Neuronal stem cell (in vitro differentiated cells): Measurements from ENCODE around the gene RSAD1.

Source experiments
- DNase-seq: peaks from one replicate; pipeline ENCODE4 v3.0.0-alpha.2; 2013; ENCODE audit warnings: low spot score
- H2AFZ ChIP-seq: one replicate; pipeline ENCODE4 v1.6.1; 2013; ENCODE audit warnings: mild to moderate bottlenecking, low read length, inconsistent platforms
- H2AK5ac ChIP-seq: 2 replicates; pipeline ENCODE4 v1.6.1; 2013; ENCODE audit warnings: low read depth, mild to moderate bottlenecking, inconsistent platforms, low read length, moderate library complexity, mixed read lengths
- H2BK120ac ChIP-seq: 2 replicates; pipeline ENCODE4 v1.6.1; 2013; ENCODE audit warnings: low read depth, mild to moderate bottlenecking, inconsistent platforms, low read length, moderate library complexity, mixed read lengths
- H2BK12ac ChIP-seq: one replicate; pipeline ENCODE4 v1.6.1; 2013; ENCODE audit warnings: low read length, inconsistent platforms
- H2BK15ac ChIP-seq: 2 replicates; pipeline ENCODE4 v1.6.1; 2013; ENCODE audit warnings: mild to moderate bottlenecking, low read length, inconsistent platforms, mixed read lengths
- H2BK5ac ChIP-seq: one replicate; pipeline ENCODE4 v1.6.1; 2013; ENCODE audit warnings: inconsistent platforms, mild to moderate bottlenecking, low read length, moderate library complexity
- H3K14ac ChIP-seq: one replicate; pipeline ENCODE4 v1.6.1; 2013; ENCODE audit warnings: low read length, inconsistent platforms
- H3K18ac ChIP-seq: 2 replicates; pipeline ENCODE4 v1.6.1; 2013; ENCODE audit warnings: low read length, inconsistent platforms
- H3K23ac ChIP-seq: 2 replicates; pipeline ENCODE4 v1.6.1; 2013; ENCODE audit warnings: low read depth, mild to moderate bottlenecking, mixed read lengths, low read length, inconsistent platforms; ENCODE audit not compliant: poor library complexity
- H3K27ac ChIP-seq: replicated peaks from 3 replicates; pipeline ENCODE4 v1.5.1; 2013; ENCODE audit warnings: low read length, inconsistent platforms
- H3K27me3 ChIP-seq, 3 experiments: 2 replicates each; pipeline ENCODE4 v1.6.1; 2013; ENCODE audit warnings: low read length in 3 of 3, mild to moderate bottlenecking in 2 of 3, inconsistent platforms in 1 of 3, low read depth in 1 of 3, mixed read lengths in 1 of 3, moderate library complexity in 1 of 3; ENCODE audit not compliant: control insufficient read depth in 3 of 3, insufficient read depth in 3 of 3
- H3K36me3 ChIP-seq, 2 donors: replicated peaks in 1 of 2; 2 replicates each; pipeline ENCODE4 v1.6.1; 2013; ENCODE audit warnings: low read length in 2 of 2; ENCODE audit not compliant: control insufficient read depth in 2 of 2, insufficient read depth in 2 of 2
- H3K4ac ChIP-seq: 2 replicates; pipeline ENCODE4 v1.6.1; 2013; ENCODE audit warnings: inconsistent platforms, mild to moderate bottlenecking, low read length, moderate library complexity
- H3K4me1 ChIP-seq, 2 donors: 1 replicate in 1 of 2; 2 replicates in 1 of 2; pipeline ENCODE4 v1.6.1; 2013; ENCODE audit warnings: low read length in 2 of 2, low read depth in 1 of 2; ENCODE audit not compliant: control insufficient read depth in 2 of 2, insufficient read depth in 1 of 2
- H3K4me2 ChIP-seq: one replicate; pipeline ENCODE4 v1.6.1; 2013; ENCODE audit warnings: mild to moderate bottlenecking, low read length, inconsistent platforms; ENCODE audit not compliant: insufficient read depth, poor library complexity, severe bottlenecking
- H3K4me3 ChIP-seq, 2 donors: 2 replicates each; pipeline ENCODE4 v1.5.1; 2013; ENCODE audit warnings: low read length in 2 of 2, mild to moderate bottlenecking in 2 of 2, inconsistent platforms in 1 of 2, moderate library complexity in 1 of 2
- H3K79me1 ChIP-seq: one replicate; pipeline ENCODE4 v1.6.1; 2013; ENCODE audit warnings: low read depth, mild to moderate bottlenecking, inconsistent platforms, low read length, moderate library complexity
- H3K9ac ChIP-seq: one replicate; pipeline ENCODE4 v1.6.1; 2013; ENCODE audit warnings: mild to moderate bottlenecking, low read depth, low read length, inconsistent platforms; ENCODE audit not compliant: poor library complexity
- H3K9me3 ChIP-seq, 2 donors: replicated peaks in 1 of 2; 2 replicates each; pipeline versions ENCODE3 to v1.6.1; 2013; ENCODE audit warnings: low read length in 2 of 2, mild to moderate bottlenecking in 2 of 2, inconsistent platforms in 1 of 2, low read depth in 1 of 2, mixed read lengths in 1 of 2, moderate library complexity in 1 of 2; ENCODE audit not compliant: control insufficient read depth in 2 of 2, insufficient read depth in 1 of 2
- H4K8ac ChIP-seq: one replicate; pipeline ENCODE4 v1.6.1; 2013; ENCODE audit warnings: low read depth, mild to moderate bottlenecking, inconsistent platforms, low read length, moderate library complexity
- H4K91ac ChIP-seq: one replicate; pipeline ENCODE4 v1.6.1; 2013; ENCODE audit warnings: low read length, low read depth, mild to moderate bottlenecking, inconsistent platforms; ENCODE audit not compliant: poor library complexity
- WGBS, 2 donors: extraction: QIAGEN DNeasy Blood & Tissue Kit; methylation state at CpG; one replicate each; pipeline ENCODE4 v1.1.7; 2013; ENCODE audit warnings: missing lambda C conversion rate in 2 of 2, mixed read lengths in 1 of 2; ENCODE audit not compliant: insufficient read length in 2 of 2, insufficient replicate concordance in 1 of 2; ENCODE audit errors: extremely low coverage in 2 of 2; 5-methylcytosine and 5-hydroxymethylcytosine counted together

The RSAD1 gene

DNA sequence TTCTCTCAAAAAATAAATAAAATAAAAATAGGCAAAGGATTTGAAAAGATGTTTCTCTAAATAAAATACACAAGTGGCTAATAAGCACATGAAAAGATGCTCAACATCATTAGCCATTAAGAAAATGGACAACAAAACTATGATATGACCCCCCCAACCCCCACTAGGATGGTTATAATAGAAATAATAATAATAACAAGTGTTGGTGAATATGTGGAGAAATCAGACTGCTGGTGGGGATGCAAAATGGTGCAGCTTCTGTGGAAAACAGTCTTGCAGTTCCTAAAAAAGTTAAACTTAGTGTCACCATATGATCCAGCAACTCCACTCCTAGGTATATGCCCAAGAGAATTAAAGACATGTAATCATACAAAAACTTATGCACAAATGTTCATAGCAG is 20.6 kb downstream of the RSAD1 start:
- Histone ChIP-seq H3K79me1 (no peaks in the 10 kb centered on the region), H3K27me3 (peaks cover 0 to 7% (median 0%) of the 10 kb centered on the region in 3 experiments), H3K4me2 (no peak overlapping the region), H3K4ac (no peak overlapping the region), H3K18ac (no peak overlapping the region), H3K9ac (no peak overlapping the region), H3K27ac (no peak overlapping the region), H2BK12ac (no peak overlapping the region), H3K9me3 (no peaks in the 10 kb centered on the region), H3K36me3 (no peaks in the 10 kb centered on the region), H3K14ac (no peak overlapping the region), H4K8ac (no peak overlapping the region), H2AFZ (no peak overlapping the region), H3K23ac (no peak overlapping the region), H2AK5ac (no peak overlapping the region), H3K4me1 (peaks cover 6 to 7% of the 10 kb centered on the region in 2 donors), H3K4me3 (no peak overlapping the region), H2BK120ac (no peak overlapping the region), H2BK15ac (no peak overlapping the region), H4K91ac (no peak overlapping the region), H2BK5ac (no peak overlapping the region)
- DNase-seq: no peak

DNA sequence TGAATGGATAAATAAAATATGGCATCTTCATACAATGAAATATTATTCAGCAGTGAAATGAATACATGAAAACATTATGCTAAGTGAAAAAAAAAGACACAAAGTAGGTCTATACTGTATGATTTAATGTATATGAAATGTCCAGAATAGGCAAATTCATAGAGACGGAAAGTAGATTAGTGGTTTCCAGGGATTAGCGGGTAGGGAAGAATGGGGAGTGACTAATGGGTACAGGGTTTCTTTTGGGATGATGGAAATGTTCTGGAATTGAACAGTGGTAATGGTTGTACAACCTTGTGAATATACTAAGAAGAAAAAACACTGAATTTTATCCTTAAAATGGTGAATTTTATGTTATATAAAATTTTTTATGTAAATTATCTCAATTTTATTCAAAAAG is 21.1 kb downstream of the RSAD1 start:
- no peak for DNase-seq
- Histone ChIP-seq H3K36me3 (no peaks in the 10 kb centered on the region), H3K27me3 (peaks cover 0 to 7% (median 0%) of the 10 kb centered on the region in 3 experiments), H3K4me2 (no peak overlapping the region), H3K14ac (no peak overlapping the region), H2AK5ac (no peak overlapping the region), H2BK5ac (no peak overlapping the region), H2BK15ac (no peak overlapping the region), H3K18ac (no peak overlapping the region), H2BK12ac (no peak overlapping the region), H3K4me1 (peaks cover 6 to 7% of the 10 kb centered on the region in 2 donors), H2BK120ac (no peak overlapping the region), H4K8ac (no peak overlapping the region), H3K23ac (no peak overlapping the region), H3K27ac (no peak overlapping the region), H2AFZ (no peak overlapping the region), H3K4ac (no peak overlapping the region), H3K9me3 (no peaks in the 10 kb centered on the region), H3K79me1 (no peaks in the 10 kb centered on the region), H4K91ac (no peak overlapping the region), H3K4me3 (no peak overlapping the region), H3K9ac (no peak overlapping the region)
- no CpG with 5 or more reads among the region's 2 CpGs for WGBS, 2 donors

DNA sequence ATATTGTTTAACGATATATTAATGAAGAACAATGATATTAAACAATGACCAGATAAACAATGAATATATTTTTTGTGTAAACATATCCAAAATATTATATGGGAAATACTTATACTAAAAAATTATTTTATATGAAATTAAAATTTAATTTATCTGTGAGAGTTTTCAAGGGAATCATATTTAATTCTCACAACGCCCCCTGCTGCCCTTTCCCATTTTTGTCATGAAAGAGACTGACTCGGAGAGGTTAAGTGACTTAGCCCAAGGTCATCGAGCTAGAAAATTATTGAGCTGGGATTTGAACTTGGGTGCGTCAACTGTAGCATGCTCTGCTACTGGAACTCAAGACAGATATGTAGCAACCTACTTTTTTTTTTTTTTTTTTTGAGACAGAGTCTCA is 22.4 kb downstream of the RSAD1 start:
- 100% methylated on average over 1 of the region's 5 CpGs; no CpG with 5 or more reads in 1 of the 2 donors for WGBS, 2 donors
- H3K4ac ChIP-seq: no peak overlapping the region
- no peaks in the 10 kb centered on the region for H3K9me3 ChIP-seq
- H3K27me3 ChIP-seq: peaks cover 0 to 12% (median 0%) of the 10 kb centered on the region in 3 experiments
- H3K9ac ChIP-seq: no peak overlapping the region
- H2BK5ac ChIP-seq: no peak overlapping the region
- DNase-seq: no peak
- no peak overlapping the region for H3K4me3 ChIP-seq
- no peak overlapping the region for H2BK12ac ChIP-seq
- no peak overlapping the region for H2AFZ ChIP-seq
- no peak overlapping the region for H2BK120ac ChIP-seq
- no peak overlapping the region for H4K8ac ChIP-seq
- H2AK5ac ChIP-seq: no peak overlapping the region
- no peaks in the 10 kb centered on the region for H3K79me1 ChIP-seq
- H3K18ac ChIP-seq: no peak overlapping the region
- no peak overlapping the region for H2BK15ac ChIP-seq
- H4K91ac ChIP-seq: no peak overlapping the region
- H3K36me3 ChIP-seq: no peaks in the 10 kb centered on the region
- H3K23ac ChIP-seq: no peak overlapping the region
- peaks cover 6 to 7% of the 10 kb centered on the region in 2 donors for H3K4me1 ChIP-seq
- H3K14ac ChIP-seq: no peak overlapping the region
- no peak overlapping the region for H3K27ac ChIP-seq
- no peak overlapping the region for H3K4me2 ChIP-seq

DNA sequence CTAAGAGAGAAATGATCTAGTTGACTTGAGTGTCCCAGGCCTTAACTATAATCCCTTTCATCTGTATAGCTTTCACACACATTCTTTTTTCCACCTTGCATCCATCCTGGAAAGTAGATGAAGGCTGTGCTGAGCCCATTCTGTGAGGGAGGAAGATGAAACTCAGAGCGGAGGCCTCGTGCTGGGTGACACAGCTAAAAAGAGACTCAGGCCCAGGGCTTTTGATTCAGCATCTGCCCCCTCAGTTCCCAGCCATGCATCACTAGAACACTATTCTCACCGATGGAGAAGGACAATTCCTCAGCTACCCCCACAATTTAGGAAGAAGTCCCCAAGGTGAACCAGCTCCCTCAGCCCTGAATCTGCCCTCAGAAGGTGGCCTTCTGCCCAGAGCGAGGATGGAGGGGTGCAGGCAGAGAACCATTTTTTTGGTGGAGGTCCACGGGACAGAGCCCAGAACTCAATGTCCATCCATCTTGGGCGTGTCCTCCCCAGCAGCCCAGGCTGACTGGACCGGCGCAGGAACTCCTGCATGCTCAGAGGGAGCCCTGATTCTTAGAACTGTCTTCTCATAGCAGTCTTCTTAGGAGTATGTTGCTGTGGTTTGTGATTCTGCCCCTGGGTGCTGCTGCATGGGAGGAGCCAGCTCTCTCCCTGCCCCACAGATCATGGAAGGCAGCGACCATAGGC is 23.8 kb downstream of the RSAD1 start:
- Histone ChIP-seq H4K91ac (no peak overlapping the region), H3K4me1 (peaks cover 6 to 7% of the 10 kb centered on the region in 2 donors), H3K36me3 (no peaks in the 10 kb centered on the region), H3K23ac (no peak overlapping the region), H2AFZ (no peak overlapping the region), H3K9me3 (no peaks in the 10 kb centered on the region), H3K79me1 (no peaks in the 10 kb centered on the region), H3K14ac (no peak overlapping the region), H4K8ac (no peak overlapping the region), H2BK15ac (no peak overlapping the region), H2BK5ac (no peak overlapping the region), H3K18ac (no peak overlapping the region), H2BK12ac (no peak overlapping the region), H3K4me2 (no peak overlapping the region), H3K4me3 (no peak overlapping the region), H2BK120ac (no peak overlapping the region), H3K4ac (no peak overlapping the region), H3K9ac (no peak overlapping the region), H3K27ac (no peak overlapping the region), H2AK5ac (no peak overlapping the region), H3K27me3 (peaks cover 0 to 20% (median 0%) of the 10 kb centered on the region in 3 experiments)
- no peak for DNase-seq
- WGBS, 2 donors: no CpG with 5 or more reads among the region's 9 CpGs
